ENCODE data around the gene ZSWIM8.

ZSWIM8 gene

DNA sequence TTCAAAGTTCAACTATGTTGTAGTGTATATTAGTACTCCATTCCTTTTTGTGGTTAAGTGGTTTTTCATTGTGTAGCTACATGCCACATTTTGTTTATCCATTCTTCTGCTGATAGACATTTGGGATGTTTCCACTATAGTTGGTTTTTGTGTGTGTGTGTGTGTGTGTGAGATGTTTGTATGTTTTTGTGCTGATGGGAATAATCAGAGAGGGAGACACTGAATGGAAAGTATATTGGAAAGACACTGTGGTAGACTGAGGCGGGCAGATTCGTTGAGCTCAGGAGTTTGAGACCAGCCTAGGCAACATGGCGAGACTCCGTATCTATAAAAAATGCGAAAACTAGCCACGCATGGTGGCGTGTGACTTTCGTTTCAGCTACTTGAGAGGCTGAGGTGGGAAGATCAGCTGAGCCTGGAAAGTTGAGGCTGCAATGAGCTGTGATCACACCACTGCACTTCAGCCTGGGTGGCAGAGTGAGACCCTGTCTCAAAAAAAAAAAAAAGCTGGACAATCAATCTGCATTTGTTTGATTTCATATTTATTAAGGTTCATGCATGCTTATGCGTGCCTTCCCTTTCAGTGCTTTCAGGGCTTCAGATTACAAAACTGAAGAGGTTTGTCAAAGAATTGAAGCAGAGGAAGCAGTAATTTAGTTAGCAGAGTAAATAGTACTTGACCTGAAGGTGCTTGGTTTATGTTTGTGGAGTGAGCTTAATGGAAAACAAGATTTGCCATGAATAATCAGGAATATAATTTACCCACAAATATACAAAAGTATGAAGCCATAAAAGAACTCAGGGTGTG is 26.5 kb upstream of the ZSWIM8 start:
- no peak for TF ChIP-seq EZH2 (optimal IDR thresholded peaks at IDR 0.05; ENCODE audit: low read depth, low read length)
- no peak for TF ChIP-seq EZH2phosphoT487 (IDR thresholded peaks at IDR 0.05; ENCODE audit: low read length)
- TF ChIP-seq, protein P1, sequence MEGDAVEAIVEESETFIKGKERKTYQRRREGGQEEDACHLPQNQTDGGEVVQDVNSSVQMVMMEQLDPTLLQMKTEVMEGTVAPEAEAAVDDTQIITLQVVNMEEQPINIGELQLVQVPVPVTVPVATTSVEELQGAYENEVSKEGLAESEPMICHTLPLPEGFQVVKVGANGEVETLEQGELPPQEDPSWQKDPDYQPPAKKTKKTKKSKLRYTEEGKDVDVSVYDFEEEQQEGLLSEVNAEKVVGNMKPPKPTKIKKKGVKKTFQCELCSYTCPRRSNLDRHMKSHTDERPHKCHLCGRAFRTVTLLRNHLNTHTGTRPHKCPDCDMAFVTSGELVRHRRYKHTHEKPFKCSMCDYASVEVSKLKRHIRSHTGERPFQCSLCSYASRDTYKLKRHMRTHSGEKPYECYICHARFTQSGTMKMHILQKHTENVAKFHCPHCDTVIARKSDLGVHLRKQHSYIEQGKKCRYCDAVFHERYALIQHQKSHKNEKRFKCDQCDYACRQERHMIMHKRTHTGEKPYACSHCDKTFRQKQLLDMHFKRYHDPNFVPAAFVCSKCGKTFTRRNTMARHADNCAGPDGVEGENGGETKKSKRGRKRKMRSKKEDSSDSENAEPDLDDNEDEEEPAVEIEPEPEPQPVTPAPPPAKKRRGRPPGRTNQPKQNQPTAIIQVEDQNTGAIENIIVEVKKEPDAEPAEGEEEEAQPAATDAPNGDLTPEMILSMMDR (IDR thresholded peaks at IDR 0.05; ENCODE audit: low read length) = no peak
- H3K4me1 ChIP-seq (ENCODE audit: low read length) = peaks cover 21% of the 10 kb centered on the region
- H3K27ac ChIP-seq (ENCODE audit: low read length) = peak overlapping the region; percentile 70; the same call in 1 of the 2 replicates
- H3K4me3 ChIP-seq (ENCODE audit: low read length) = peak overlapping the region; percentile 9; the same call in 1 of the 2 replicates
- H2AFZ ChIP-seq (ENCODE audit: low read length) = no peak overlapping the region
- H3K36me3 ChIP-seq (replicated peaks; ENCODE audit: insufficient read depth, low read length) = peaks cover 15% of the 10 kb centered on the region
- H3K9me3 ChIP-seq (replicated peaks; ENCODE audit: insufficient read depth, low read length) = no peaks in the 10 kb centered on the region
- H3K79me2 ChIP-seq (ENCODE audit: low read length) = peaks cover 61% of the 10 kb centered on the region
- peak; percentile 18 for DNase-seq
- H4K20me1 ChIP-seq (ENCODE audit: insufficient read depth, low read length) = no peaks in the 10 kb centered on the region
- no peaks in the 10 kb centered on the region for H3K9me2 ChIP-seq (replicated peaks; ENCODE audit: insufficient read depth, low read length)
- peaks cover 18% of the 10 kb centered on the region for H3F3A ChIP-seq (ENCODE audit: insufficient read depth, low read length)
- peak overlapping the region; percentile 12; the same call in 1 of the 2 replicates for H3K9ac ChIP-seq (ENCODE audit: low read length)
- peak overlapping the region; percentile 40 for H3K4me2 ChIP-seq (ENCODE audit: low read depth, low read length)
- H3K27me3 ChIP-seq (replicated peaks; ENCODE audit: insufficient read depth, low read length) = no peaks in the 10 kb centered on the region

DNA sequence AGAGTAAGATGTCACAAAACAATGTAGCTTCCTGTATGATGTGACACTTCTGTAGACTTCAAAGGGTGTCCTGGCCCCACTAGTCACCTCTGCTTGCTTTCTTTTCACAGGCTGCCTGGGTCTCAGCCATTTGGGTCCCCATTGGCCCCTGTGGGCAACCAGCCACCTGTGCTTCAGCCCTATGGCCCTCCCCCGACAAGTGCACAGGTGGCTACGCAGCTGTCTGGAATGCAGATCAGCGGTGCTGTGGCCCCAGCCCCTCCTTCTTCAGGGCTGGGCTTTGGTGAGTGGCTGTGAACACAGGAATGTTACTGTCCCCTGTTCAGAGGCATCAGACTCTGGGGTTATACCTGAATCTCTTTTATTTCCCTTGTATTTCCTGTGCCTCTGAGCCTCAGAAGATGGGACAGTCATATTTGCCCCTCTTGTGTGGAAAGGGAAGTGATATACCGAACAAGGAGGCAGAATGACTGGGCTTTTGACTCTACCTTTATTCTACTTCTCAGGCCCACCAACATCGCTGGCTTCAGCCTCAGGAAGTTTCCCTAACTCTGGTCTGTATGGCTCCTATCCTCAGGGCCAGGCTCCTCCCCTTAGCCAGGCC is 25.8 kb upstream of the ZSWIM8 start:
- DNase-seq = peak; percentile 93
- Histone ChIP-seq H3K27me3 (replicated peaks; ENCODE audit: insufficient read depth, low read length) (no peaks in the 10 kb centered on the region), H3K4me3 (ENCODE audit: low read length) (no peak overlapping the region), H3K9me3 (replicated peaks; ENCODE audit: insufficient read depth, low read length) (no peaks in the 10 kb centered on the region), H3F3A (ENCODE audit: insufficient read depth, low read length) (peaks cover 18% of the 10 kb centered on the region), H2AFZ (ENCODE audit: low read length) (no peak overlapping the region), H3K9me2 (replicated peaks; ENCODE audit: insufficient read depth, low read length) (no peaks in the 10 kb centered on the region), H3K4me1 (ENCODE audit: low read length) (peaks cover 21% of the 10 kb centered on the region), H3K27ac (ENCODE audit: low read length) (peak overlapping the region; percentile 70; the same call in 1 of the 2 replicates), H4K20me1 (ENCODE audit: insufficient read depth, low read length) (no peaks in the 10 kb centered on the region), H3K4me2 (ENCODE audit: low read depth, low read length) (peak overlapping the region; percentile 40; the same call in 1 of the 2 replicates), H3K36me3 (replicated peaks; ENCODE audit: insufficient read depth, low read length) (peaks cover 12% of the 10 kb centered on the region), H3K79me2 (ENCODE audit: low read length) (peaks cover 57% of the 10 kb centered on the region), H3K9ac (ENCODE audit: low read length) (no peak overlapping the region)
- TF ChIP-seq EZH2phosphoT487 (IDR thresholded peaks at IDR 0.05; ENCODE audit: low read length) (no peak), EZH2 (optimal IDR thresholded peaks at IDR 0.05; ENCODE audit: low read depth, low read length) (no peak)
- TF ChIP-seq, protein P1 (IDR thresholded peaks at IDR 0.05; ENCODE audit: low read length) = no peak

DNA sequence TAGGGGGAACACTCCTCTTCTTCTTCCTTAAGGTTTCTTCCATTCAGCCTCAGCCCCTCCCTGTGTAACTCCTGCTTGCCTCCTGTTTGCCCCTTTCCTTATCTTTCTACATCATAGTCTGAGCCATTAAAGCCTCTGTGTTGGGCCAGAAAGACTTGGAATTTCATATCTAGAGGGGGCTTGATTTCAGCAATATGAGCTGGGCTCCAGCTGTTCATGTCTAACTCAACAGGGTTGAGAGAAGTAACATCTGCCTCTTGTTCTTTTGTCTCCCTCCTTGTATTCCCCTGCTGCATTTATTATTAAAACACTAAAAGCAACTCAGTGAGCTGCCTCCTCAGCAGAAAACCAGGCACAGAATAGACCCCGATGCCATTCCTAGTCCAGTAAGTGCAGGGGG is 23.6 kb upstream of the ZSWIM8 start:
- Histone ChIP-seq H3K36me3 (replicated peaks; ENCODE audit: insufficient read depth, low read length) (peaks cover 23% of the 10 kb centered on the region), H3K4me1 (ENCODE audit: low read length) (peaks cover 21% of the 10 kb centered on the region), H3K9ac (ENCODE audit: low read length) (no peak overlapping the region), H3K4me3 (ENCODE audit: low read length) (no peak overlapping the region), H3F3A (ENCODE audit: insufficient read depth, low read length) (peaks cover 15% of the 10 kb centered on the region), H3K27me3 (replicated peaks; ENCODE audit: insufficient read depth, low read length) (no peaks in the 10 kb centered on the region), H3K9me2 (replicated peaks; ENCODE audit: insufficient read depth, low read length) (no peaks in the 10 kb centered on the region), H3K4me2 (ENCODE audit: low read depth, low read length) (no peak overlapping the region), H3K9me3 (replicated peaks; ENCODE audit: insufficient read depth, low read length) (no peaks in the 10 kb centered on the region), H4K20me1 (ENCODE audit: insufficient read depth, low read length) (no peaks in the 10 kb centered on the region), H3K27ac (ENCODE audit: low read length) (no peak overlapping the region), H3K79me2 (ENCODE audit: low read length) (peaks cover 41% of the 10 kb centered on the region), H2AFZ (ENCODE audit: low read length) (no peak overlapping the region)
- no peak for DNase-seq
- TF ChIP-seq EZH2 (optimal IDR thresholded peaks at IDR 0.05; ENCODE audit: low read depth, low read length) (no peak), EZH2phosphoT487 (IDR thresholded peaks at IDR 0.05; ENCODE audit: low read length) (no peak)
- TF ChIP-seq, protein P1 (IDR thresholded peaks at IDR 0.05; ENCODE audit: low read length) = no peak

Data from MM.1S (cell line).